ENCODE measurements around the gene CPTP.

GRCh38 chr1:1364266-1364665 is 39.7 kb downstream of the CPTP start:
- TF ChIP-seq, protein P1, sequence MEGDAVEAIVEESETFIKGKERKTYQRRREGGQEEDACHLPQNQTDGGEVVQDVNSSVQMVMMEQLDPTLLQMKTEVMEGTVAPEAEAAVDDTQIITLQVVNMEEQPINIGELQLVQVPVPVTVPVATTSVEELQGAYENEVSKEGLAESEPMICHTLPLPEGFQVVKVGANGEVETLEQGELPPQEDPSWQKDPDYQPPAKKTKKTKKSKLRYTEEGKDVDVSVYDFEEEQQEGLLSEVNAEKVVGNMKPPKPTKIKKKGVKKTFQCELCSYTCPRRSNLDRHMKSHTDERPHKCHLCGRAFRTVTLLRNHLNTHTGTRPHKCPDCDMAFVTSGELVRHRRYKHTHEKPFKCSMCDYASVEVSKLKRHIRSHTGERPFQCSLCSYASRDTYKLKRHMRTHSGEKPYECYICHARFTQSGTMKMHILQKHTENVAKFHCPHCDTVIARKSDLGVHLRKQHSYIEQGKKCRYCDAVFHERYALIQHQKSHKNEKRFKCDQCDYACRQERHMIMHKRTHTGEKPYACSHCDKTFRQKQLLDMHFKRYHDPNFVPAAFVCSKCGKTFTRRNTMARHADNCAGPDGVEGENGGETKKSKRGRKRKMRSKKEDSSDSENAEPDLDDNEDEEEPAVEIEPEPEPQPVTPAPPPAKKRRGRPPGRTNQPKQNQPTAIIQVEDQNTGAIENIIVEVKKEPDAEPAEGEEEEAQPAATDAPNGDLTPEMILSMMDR (IDR thresholded peaks at IDR 0.05) = no peak
- TF ChIP-seq EZH2 (IDR thresholded peaks at IDR 0.05; ENCODE audit: borderline replicate concordance, insufficient read depth, low read depth, low read length, poor library complexity, severe bottlenecking) = no peak
